HepG2 (cell line): Measurements from ENCODE around the gene MAGI1. TPM values are rescaled to one million over a fixed set of nuclear protein-coding genes. Genes with fewer than 3 reads are reported as not detected.
A peak's percentile ranks its signal among the peaks of the same experiment; 100 is the strongest.

ENCODE experiments used
- AHDC1 ChIP-seq: sonication (generic); formaldehyde crosslinking; IDR thresholded peaks from 2 replicates; pipeline ENCODE4 v1.5.1; 2020; ENCODE audit warnings: mild to moderate bottlenecking, missing genetic modification reagents, borderline replicate concordance
- HNRNPL ChIP-seq: fragments of 200-400 bp; formaldehyde crosslinking; IDR thresholded peaks from 2 replicates; pipeline ENCODE4 v1.6.1; 2017; ENCODE audit warnings: mild to moderate bottlenecking, low read depth, low read length
- HOMEZ ChIP-seq: IDR thresholded peaks from 2 replicates; pipeline ENCODE4 v1.6.1; 2016; ENCODE audit warnings: low read depth
- JUNB ChIP-seq: sonication (generic); formaldehyde crosslinking; IDR thresholded peaks from 2 replicates; pipeline ENCODE4 v1.8.0; 2022; ENCODE audit warnings: missing genetic modification reagents, mild to moderate bottlenecking, borderline replicate concordance
- MAF1 ChIP-seq: sonication (generic); formaldehyde crosslinking; IDR thresholded peaks from 2 replicates; pipeline ENCODE4 v1.5.0; 2020; ENCODE audit warnings: missing genetic modification reagents, borderline replicate concordance
- MED1 ChIP-seq: sonication (generic); formaldehyde crosslinking; IDR thresholded peaks from 2 replicates; pipeline ENCODE4 v1.4.0; 2020; ENCODE audit warnings: missing genetic modification reagents
- PPARG ChIP-seq: conservative IDR thresholded peaks from 2 replicates; pipeline ENCODE4 v1.6.1; 2016; ENCODE audit warnings: missing biosample characterization, missing genetic modification reagents
- RXRB ChIP-seq: IDR thresholded peaks from 2 replicates; pipeline ENCODE4 v1.6.1; 2016; ENCODE audit warnings: borderline replicate concordance, missing genetic modification reagents, missing compliant biosample characterization
- SOX13 ChIP-seq, 3 experiments: fragments of 450-650 bp in 1 of 3; sonication (generic) in 1 of 3; formaldehyde crosslinking in 1 of 3; IDR thresholded peaks in 2 of 3; conservative IDR thresholded peaks in 1 of 3; 2 replicates each; pipeline versions ENCODE4 v1.5.0 to v1.6.1; 2016 to 2020; ENCODE audit warnings: antibody characterized with exemption in 1 of 3, mild to moderate bottlenecking in 1 of 3, missing compliant biosample characterization in 1 of 3, missing genetic modification reagents in 1 of 3, moderate library complexity in 1 of 3
- SOX6 ChIP-seq, 2 experiments: fragments of 450-650 bp in 1 of 2; sonication (generic) in 1 of 2; formaldehyde crosslinking in 1 of 2; IDR thresholded peaks; 2 replicates each; pipeline versions ENCODE4 v1.4.0 to v1.6.1; 2017 to 2020; ENCODE audit warnings: antibody characterized with exemption in 1 of 2, mild to moderate bottlenecking in 1 of 2, missing genetic modification reagents in 1 of 2
- ZC3H4 ChIP-seq: sonication (generic); formaldehyde crosslinking; IDR thresholded peaks from 2 replicates; pipeline ENCODE4 v1.4.0; 2020; ENCODE audit warnings: missing genetic modification reagents, borderline replicate concordance
- ZKSCAN5 ChIP-seq: sonication (generic); formaldehyde crosslinking; IDR thresholded peaks from 2 replicates; pipeline ENCODE4 v1.5.1; 2020; ENCODE audit warnings: mild to moderate bottlenecking, missing genetic modification reagents
- ZNF609 ChIP-seq: sonication (generic); formaldehyde crosslinking; IDR thresholded peaks from 2 replicates; pipeline ENCODE4 v1.4.0; 2020; ENCODE audit warnings: mild to moderate bottlenecking, missing genetic modification reagents, borderline replicate concordance
- ZNF850 ChIP-seq: sonication (generic); formaldehyde crosslinking; conservative IDR thresholded peaks from 2 replicates; pipeline ENCODE4 v1.9.0; 2021; ENCODE audit warnings: mild to moderate bottlenecking, missing genetic modification reagents
- polyA plus RNA-seq, 8 experiments: library from polyadenylated mRNA; depleted of rRNA in 3 of 8; stranded (reverse) in 7 of 8; unstranded in 1 of 8; fragments of >200 nt; fragmentation: Illumina TruSeq in 4 of 8; extraction: Trizol in 4 of 8; gene quantifications; 2 replicates each; pipeline versions ENCODE4 v1.2.1 to v1.2.3, GENCODE V29; 2011 to 2016; ENCODE audit warnings: low read depth in 4 of 8, missing spikeins in 1 of 8, mixed read lengths in 1 of 8; ENCODE audit not compliant: insufficient read depth in 1 of 8
- total RNA-seq, 5 experiments: library from RNA; depleted of rRNA; stranded (reverse); fragments of >200 nt; fragmentation: Illumina TruSeq; extraction: Trizol; gene quantifications; 2 replicates each; pipeline ENCODE4 v1.2.3, GENCODE V29; 2016; ENCODE audit warnings: low read depth in 1 of 5

MAGI1 gene
- total and polyA plus RNA-seq, 2 of the 13 experiments (the other 11 are each of a cell fraction or from before 2014, with no cell fraction given), result 22.2 to 26.0 TPM

- 0 out of 2 replicates have a peak, but pooled peaks have one; percentile 17 for TF ChIP-seq ZNF609 (CRISPR knock-in tag)
- no peak for TF ChIP-seq HNRNPL
- 0 out of 2 replicates have a peak, but pooled peaks have one; percentile 20 for TF ChIP-seq MED1 (CRISPR knock-in tag)
- no peak for TF ChIP-seq SOX13 (IDR thresholded peaks at IDR 0.05)
- peak in 1 of 2 experiments; percentile 60; a peak in 2 of 4 replicates for TF ChIP-seq SOX13 (CRISPR knock-in tag; conservative IDR thresholded peaks at IDR 0.05 in 1 of 2, IDR thresholded peaks at IDR 0.05 in 1 of 2)
- no peak for TF ChIP-seq ZC3H4
- peak; percentile 75; the same call in 1 of the 2 replicates for TF ChIP-seq RXRB
- no peak for TF ChIP-seq ZKSCAN5 (CRISPR knock-in tag)
- TF ChIP-seq SOX6 (IDR thresholded peaks at IDR 0.05), result no peak
- TF ChIP-seq SOX6 (CRISPR knock-in tag; IDR thresholded peaks at IDR 0.05), result peak; percentile 60; the same call in 1 of the 2 replicates
- peak; percentile 85 for TF ChIP-seq PPARG (CRISPR knock-in tag)
- TF ChIP-seq ZNF850, result no peak
- TF ChIP-seq MAF1 (CRISPR knock-in tag), result no peak
- peak; percentile 69 for TF ChIP-seq HOMEZ
- peak; percentile 68 for TF ChIP-seq AHDC1 (CRISPR knock-in tag)
- no peak for TF ChIP-seq JUNB (CRISPR knock-in tag)
Measured at GRCh38 chr3:65660000-65660598, 378.6 kb downstream of the MAGI1 start (continued).
